CD14-positive monocyte (primary cell): ENCODE measurements around the gene RECK. TPM values are rescaled to one million over a fixed set of nuclear protein-coding genes. Genes with fewer than 3 reads are reported as not detected.

Experiments used
- DNase-seq, 3 donors: peaks; one replicate each; pipeline ENCODE4 v3.0.0-alpha.2; 2011 to 2022
- H2AFZ ChIP-seq: 2 replicates; pipeline ENCODE4 v1.6.0; 2012; ENCODE audit warnings: mild to moderate bottlenecking, low read depth, low read length, inconsistent platforms; ENCODE audit not compliant: insufficient read depth, poor library complexity, severe bottlenecking
- H3K27ac ChIP-seq, 2 donors: 1 replicate in 1 of 2; 2 replicates in 1 of 2; pipeline ENCODE4 v1.5.1; 2012 to 2013; ENCODE audit warnings: low read length in 2 of 2, control low read depth in 1 of 2, inconsistent platforms in 1 of 2, low read depth in 1 of 2, mild to moderate bottlenecking in 1 of 2
- H3K27me3 ChIP-seq, 2 donors: one replicate each; pipeline versions ENCODE4 v1.6.0 to v1.6.1; 2011 to 2013; ENCODE audit warnings: low read length in 2 of 2; ENCODE audit not compliant: control insufficient read depth in 2 of 2, insufficient read depth in 2 of 2
- H3K36me3 ChIP-seq, 2 donors: replicated peaks in 1 of 2; 1 replicate in 1 of 2; 2 replicates in 1 of 2; pipeline versions ENCODE4 v1.5.1 to v1.6.1; 2012 to 2013; ENCODE audit warnings: low read length in 2 of 2, control low read depth in 1 of 2, inconsistent platforms in 1 of 2, mild to moderate bottlenecking in 1 of 2; ENCODE audit not compliant: insufficient read depth in 2 of 2, control insufficient read depth in 1 of 2
- H3K4me1 ChIP-seq, 2 donors: 1 replicate in 1 of 2; 2 replicates in 1 of 2; pipeline versions ENCODE4 v1.5.1 to v1.6.1; 2012 to 2013; ENCODE audit warnings: low read length in 2 of 2, control low read depth in 1 of 2, inconsistent platforms in 1 of 2, mild to moderate bottlenecking in 1 of 2, moderate library complexity in 1 of 2; ENCODE audit not compliant: insufficient read depth in 2 of 2, control insufficient read depth in 1 of 2
- H3K4me2 ChIP-seq: replicated peaks from 2 replicates; pipeline ENCODE3; 2012; ENCODE audit warnings: low read length, moderate library complexity, mild to moderate bottlenecking; ENCODE audit not compliant: poor library complexity, severe bottlenecking; ENCODE audit errors: extremely low read depth
- H3K4me3 ChIP-seq, 3 experiments: fragments of 200-600 bp in 1 of 3; sonication (generic) in 1 of 3; replicated peaks in 1 of 3; 1 replicate in 2 of 3; 2 replicates in 1 of 3; pipeline ENCODE4 v1.5.1; 2011 to 2013; ENCODE audit warnings: low read length in 3 of 3, mild to moderate bottlenecking in 3 of 3, control low read depth in 2 of 3, low read depth in 2 of 3, inconsistent platforms in 1 of 3, moderate library complexity in 1 of 3
- H3K79me2 ChIP-seq: 2 replicates; pipeline ENCODE4 v1.6.0; 2012; ENCODE audit warnings: mild to moderate bottlenecking, control low read depth, inconsistent platforms, low read length, moderate library complexity; ENCODE audit not compliant: insufficient read depth
- H3K9ac ChIP-seq: 2 replicates; pipeline ENCODE4 v1.6.0; 2017; ENCODE audit warnings: low read length, mild to moderate bottlenecking; ENCODE audit not compliant: insufficient read depth, poor library complexity, severe bottlenecking
- H3K9me3 ChIP-seq, 2 donors: replicated peaks in 1 of 2; 1 replicate in 1 of 2; 2 replicates in 1 of 2; pipeline versions ENCODE4 v1.5.1 to v1.6.1; 2012 to 2013; ENCODE audit warnings: low read length in 2 of 2, control low read depth in 1 of 2; ENCODE audit not compliant: control insufficient read depth in 1 of 2, insufficient read depth in 1 of 2
- H4K20me1 ChIP-seq: 2 replicates; pipeline ENCODE4 v1.6.0; 2012; ENCODE audit warnings: mild to moderate bottlenecking, low read length, control low read depth, moderate library complexity; ENCODE audit not compliant: insufficient read depth
- H3K27ac Mint-ChIP-seq, 7 donors: one replicate each; pipeline ENCODE4 v1.8.0; 2020; ENCODE audit warnings: mild to moderate bottlenecking in 7 of 7, mixed read lengths in 7 of 7, moderate library complexity in 6 of 7, inconsistent platforms in 2 of 7
- H3K27me3 Mint-ChIP-seq, 3 donors: one replicate each; pipeline ENCODE4 v1.8.0; 2021 to 2022; ENCODE audit warnings: low read depth in 3 of 3, mild to moderate bottlenecking in 3 of 3, mixed read lengths in 3 of 3, moderate library complexity in 3 of 3, inconsistent platforms in 1 of 3
- H3K36me3 Mint-ChIP-seq, 2 donors: one replicate each; pipeline ENCODE4 v1.8.0; 2020; ENCODE audit warnings: mixed read lengths in 2 of 2, inconsistent platforms in 1 of 2, mild to moderate bottlenecking in 1 of 2
- H3K4me1 Mint-ChIP-seq: one replicate; pipeline ENCODE4 v1.8.0; 2020; ENCODE audit warnings: mild to moderate bottlenecking, mixed read lengths
- H3K4me3 Mint-ChIP-seq, 2 donors: one replicate each; pipeline ENCODE4 v1.8.0; 2020; ENCODE audit warnings: mild to moderate bottlenecking in 2 of 2, mixed read lengths in 2 of 2, moderate library complexity in 1 of 2
- H3K9me3 Mint-ChIP-seq, 7 donors: one replicate each; pipeline ENCODE4 v1.8.0; 2020 to 2022; ENCODE audit warnings: mixed read lengths in 7 of 7, mild to moderate bottlenecking in 6 of 7, moderate library complexity in 6 of 7, inconsistent platforms in 2 of 7
- CTCF ChIP-seq: fragments of 200-600 bp; IDR thresholded peaks from one replicate; pipeline ENCODE4 v1.8.0; 2022; ENCODE audit warnings: antibody characterized with exemption, mild to moderate bottlenecking
- WGBS: methylation state at CpG from one replicate; pipeline ENCODE4 v1.1.5; 2013; ENCODE audit warnings: missing lambda C conversion rate; ENCODE audit not compliant: insufficient coverage; 5-methylcytosine and 5-hydroxymethylcytosine counted together
- intact Hi-C, 2 donors: fragments of 100-400 bp; cut with micrococcal nuclease; formaldehyde crosslinking; loops; one replicate each; pipeline versions ENCODE4 v1.15.0 to v1.15.1; 2023
- polyA plus RNA-seq, 3 donors: library from polyadenylated mRNA; depleted of rRNA in 1 of 3; unstranded in 2 of 3; stranded (reverse) in 1 of 3; fragments of 300-500 nt in 2 of 3; fragments of >200 nt in 1 of 3; fragmentation: Illumina TruSeq in 2 of 3; gene quantifications; 1 replicate in 2 of 3; 2 replicates in 1 of 3; pipeline ENCODE4 v1.2.3, GENCODE V29; 2012 to 2021

The RECK gene
- polyA plus RNA-seq, 3 donors, result 5.0 to 5.2 (median 5.1) TPM

- no peaks in the 10 kb centered on the region for H4K20me1 ChIP-seq
- Mint-ChIP-seq H3K4me1 (peaks cover 8% of the 10 kb centered on the region), H3K27ac (peak overlapping the region in 5 of 7 donors; percentile 23 to 64 (median 55)), H3K9me3 (peaks cover 0 to 2% (median 0%) of the 10 kb centered on the region in 7 donors), H3K36me3 (peaks cover 0 to 3% of the 10 kb centered on the region in 2 donors), H3K4me3 (no peak overlapping the region), H3K27me3 (peaks cover 0 to 3% (median 2%) of the 10 kb centered on the region in 3 donors)
- intact Hi-C loops, result loop anchor here (1.0 to 5.0 kb wide), 4 partner anchors 34 to 64 kb away; partner anchors contain the start of gene GLIPR2 (in 2 of the 2)
- H3K27me3 ChIP-seq, result no peaks in the 10 kb centered on the region
- peak overlapping the region; percentile 43 for H2AFZ ChIP-seq
- H3K9ac ChIP-seq, result no peak overlapping the region
- H3K4me2 ChIP-seq, result no peak overlapping the region
- H3K9me3 ChIP-seq, result no peaks in the 10 kb centered on the region
- peak; percentile 90 for TF ChIP-seq CTCF
- WGBS, result 100% methylated on average over 1 of the region's 10 CpGs
- H3K79me2 ChIP-seq, result no peaks in the 10 kb centered on the region
- peak overlapping the region in 1 of 2 donors; percentile 2 for H3K27ac ChIP-seq
- H3K36me3 ChIP-seq, result no peaks in the 10 kb centered on the region
- peak; percentile 79 to 87 (median 83) for DNase-seq
- H3K4me1 ChIP-seq, result peaks cover 7% of the 10 kb centered on the region in 2 donors
- H3K4me3 ChIP-seq, result no peak overlapping the region
Observed at GRCh38 chr9:36102742-36103495, 66.2 kb downstream of the RECK start.

DNA sequence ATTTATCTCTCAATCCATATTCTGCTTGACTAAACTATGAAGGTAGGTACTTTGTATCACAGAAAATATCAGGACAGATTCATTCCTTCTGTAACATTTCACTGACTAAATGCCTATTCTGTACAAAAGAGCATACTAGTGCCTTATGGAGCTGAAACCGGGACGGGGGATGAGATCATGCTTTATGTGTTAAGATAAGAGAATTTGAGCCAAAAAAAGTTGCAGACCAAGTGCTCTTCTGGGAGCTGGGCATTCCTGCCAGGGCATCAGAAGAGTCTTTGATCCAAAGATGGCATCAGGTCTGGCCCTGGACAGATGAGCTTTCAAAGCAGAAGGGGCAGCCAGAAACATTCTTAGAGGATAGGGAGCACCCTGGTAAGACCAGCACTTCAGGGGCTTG lies 72.4 kb downstream of the RECK start:
- Histone ChIP-seq H3K27me3 (no peaks in the 10 kb centered on the region), H3K9ac (no peak overlapping the region), H3K4me3 (no peak overlapping the region), H3K4me1 (no peaks in the 10 kb centered on the region), H3K36me3 (no peaks in the 10 kb centered on the region), H4K20me1 (no peaks in the 10 kb centered on the region), H2AFZ (no peak overlapping the region), H3K9me3 (no peaks in the 10 kb centered on the region), H3K4me2 (no peak overlapping the region), H3K79me2 (no peaks in the 10 kb centered on the region), H3K27ac (no peak overlapping the region)
- no peak for TF ChIP-seq CTCF
- peaks cover 5% of the 10 kb centered on the region for H3K4me1 Mint-ChIP-seq
- WGBS, result no CpG with 5 or more reads among the region's 2 CpGs
- no peak overlapping the region for H3K4me3 Mint-ChIP-seq
- H3K9me3 Mint-ChIP-seq, result no peaks in the 10 kb centered on the region
- intact Hi-C loops, result no loop called here
- DNase-seq, result no peak
- peaks cover 14 to 24% of the 10 kb centered on the region in 2 donors for H3K36me3 Mint-ChIP-seq
- H3K27ac Mint-ChIP-seq, result peak overlapping the region in 1 of 7 donors; percentile 54
- peaks cover 0 to 4% (median 2%) of the 10 kb centered on the region in 3 donors for H3K27me3 Mint-ChIP-seq
